Liver (tissue), 9 donors: Measurements from ENCODE around the gene DENND2D. TPM values are rescaled to one million over a fixed set of nuclear protein-coding genes. Genes with fewer than 3 reads are reported as not detected.

Experiments used
- DNase-seq: peaks from one replicate; pipeline ENCODE4 v3.0.0-alpha.2; 2017; ENCODE audit warnings: low spot score
- H3K27ac ChIP-seq, 2 donors: one replicate each; pipeline ENCODE4 v1.7.0; 2013; ENCODE audit warnings: inconsistent platforms in 2 of 2, low read length in 2 of 2, control low read depth in 1 of 2, low read depth in 1 of 2, mild to moderate bottlenecking in 1 of 2
- H3K27me3 ChIP-seq, 4 donors: one replicate each; pipeline versions ENCODE4 v1.6.1 to v1.7.0; 2013; ENCODE audit warnings: low read length in 3 of 4, inconsistent platforms in 1 of 4, mild to moderate bottlenecking in 1 of 4, moderate library complexity in 1 of 4; ENCODE audit not compliant: control insufficient read depth in 4 of 4, insufficient read depth in 4 of 4
- H3K36me3 ChIP-seq, 4 donors: one replicate each; pipeline versions ENCODE4 v1.6.1 to v1.7.0; 2013; ENCODE audit warnings: low read length in 3 of 4, mild to moderate bottlenecking in 3 of 4, low read depth in 1 of 4, moderate library complexity in 1 of 4; ENCODE audit not compliant: control insufficient read depth in 4 of 4, insufficient read depth in 3 of 4
- H3K4me1 ChIP-seq, 4 donors: one replicate each; pipeline versions ENCODE4 v1.6.1 to v1.7.0; 2013; ENCODE audit warnings: low read length in 3 of 4, mild to moderate bottlenecking in 3 of 4, moderate library complexity in 1 of 4; ENCODE audit not compliant: control insufficient read depth in 4 of 4, insufficient read depth in 4 of 4
- H3K4me3 ChIP-seq, 3 donors: one replicate each; pipeline versions ENCODE4 v1.6.1 to v1.7.0; 2013; ENCODE audit warnings: low read length in 3 of 3, control low read depth in 1 of 3, low read depth in 1 of 3, mild to moderate bottlenecking in 1 of 3
- H3K9ac ChIP-seq, 2 donors: one replicate each; pipeline ENCODE4 v1.7.0; 2013; ENCODE audit warnings: low read length in 2 of 2, mild to moderate bottlenecking in 2 of 2, moderate library complexity in 2 of 2, control low read depth in 1 of 2, low read depth in 1 of 2
- H3K9me3 ChIP-seq, 4 donors: one replicate each; pipeline versions ENCODE4 v1.6.1 to v1.7.0; 2013; ENCODE audit warnings: low read length in 3 of 4; ENCODE audit not compliant: control insufficient read depth in 4 of 4
- EGR1 ChIP-seq, 2 donors: IDR thresholded peaks; 2 replicates each; pipeline ENCODE4 v1.6.1; 2016 to 2018; ENCODE audit warnings: antibody characterized with exemption in 2 of 2, low read depth in 2 of 2
- FOXA1 ChIP-seq: IDR thresholded peaks from 2 replicates; pipeline ENCODE4 v1.6.1; 2016; ENCODE audit warnings: antibody characterized with exemption
- FOXA2 ChIP-seq: IDR thresholded peaks from 2 replicates; pipeline ENCODE4 v1.6.1; 2016; ENCODE audit warnings: antibody characterized with exemption
- GABPA ChIP-seq, 2 donors: IDR thresholded peaks in 1 of 2; conservative IDR thresholded peaks in 1 of 2; 2 replicates each; pipeline ENCODE4 v1.6.1; 2016; ENCODE audit warnings: antibody characterized with exemption in 2 of 2, mild to moderate bottlenecking in 1 of 2, moderate library complexity in 1 of 2
- HNF4A ChIP-seq, 2 donors: conservative IDR thresholded peaks; 2 replicates each; pipeline ENCODE4 v1.6.1; 2016; ENCODE audit warnings: antibody characterized with exemption in 2 of 2, mild to moderate bottlenecking in 2 of 2
- HNF4G ChIP-seq: IDR thresholded peaks from 2 replicates; pipeline ENCODE4 v1.6.1; 2016; ENCODE audit warnings: antibody characterized with exemption
- JUND ChIP-seq, 2 donors: IDR thresholded peaks; 2 replicates each; pipeline ENCODE4 v1.6.1; 2016; ENCODE audit warnings: antibody characterized with exemption in 2 of 2
- NR2F2 ChIP-seq: IDR thresholded peaks from 2 replicates; pipeline ENCODE4 v1.6.1; 2016; ENCODE audit warnings: antibody characterized with exemption
- RAD21 ChIP-seq, 2 donors: IDR thresholded peaks; 2 replicates each; pipeline ENCODE4 v1.6.1; 2016; ENCODE audit warnings: antibody characterized with exemption in 2 of 2, mild to moderate bottlenecking in 2 of 2
- RXRA ChIP-seq, 2 donors: IDR thresholded peaks; 2 replicates each; pipeline ENCODE4 v1.6.1; 2017 to 2018; ENCODE audit warnings: antibody characterized with exemption in 2 of 2, mild to moderate bottlenecking in 1 of 2
- TAF1 ChIP-seq: conservative IDR thresholded peaks from 2 replicates; pipeline ENCODE4 v1.6.1; 2016; ENCODE audit warnings: antibody characterized with exemption, mild to moderate bottlenecking
- YY1 ChIP-seq: IDR thresholded peaks from 2 replicates; pipeline ENCODE4 v1.6.1; 2016; ENCODE audit warnings: antibody characterized with exemption, mild to moderate bottlenecking
- WGBS: extraction: QIAGEN DNeasy Blood & Tissue Kit; methylation state at CpG from one replicate; pipeline ENCODE4 v1.1.7; 2013; 5-methylcytosine and 5-hydroxymethylcytosine counted together
- polyA plus RNA-seq, 2 donors: library from polyadenylated mRNA; stranded (reverse) in 1 of 2; unstranded in 1 of 2; fragments of 200-250 nt in 1 of 2; fragments of >200 nt in 1 of 2; fragmentation: Nextera tagmentation in 1 of 2; extraction: Ambion mirVana in 1 of 2; gene quantifications; one replicate each; pipeline versions ENCODE4 v1.2.1 to v1.2.3, GENCODE V29; 2013 to 2015
- total RNA-seq, 2 donors: library from RNA; depleted of rRNA; stranded (reverse); fragments of >200 nt; gene quantifications; one replicate each; pipeline ENCODE4 v1.2.3, GENCODE V29; 2014
- TF ChIP-seq, protein P1 (sequence below): IDR thresholded peaks from 2 replicates; pipeline ENCODE4 v1.6.1; 2016; ENCODE audit warnings: antibody characterized with exemption
- TF ChIP-seq, protein P2 (sequence below): IDR thresholded peaks from 2 replicates; pipeline ENCODE4 v1.6.1; 2016; ENCODE audit warnings: antibody characterized with exemption
- TF ChIP-seq, protein P3 (sequence below): IDR thresholded peaks from 2 replicates; pipeline ENCODE4 v1.6.1; 2016; ENCODE audit warnings: antibody characterized with exemption
- TF ChIP-seq, protein P4 (sequence below): IDR thresholded peaks from 2 replicates; pipeline ENCODE4 v1.6.1; 2016; ENCODE audit warnings: antibody characterized with exemption, mild to moderate bottlenecking
- TF ChIP-seq, protein P5 (sequence below): fragments of 150-350 bp; IDR thresholded peaks from 2 replicates; pipeline ENCODE4 v1.5.1; 2017; ENCODE audit warnings: improper control_type of control experiment, low read depth, low read length; ENCODE audit not compliant: missing input control
- donor health status: healthy.
- donor health status: healthy.
- donor health status: healthy.
- donor health status: healthy.
- donor health status: healthy.

DENND2D gene
- total and polyA plus RNA-seq, 4 donors = 8.8 to 20.7 (median 12.8) TPM

DNA sequence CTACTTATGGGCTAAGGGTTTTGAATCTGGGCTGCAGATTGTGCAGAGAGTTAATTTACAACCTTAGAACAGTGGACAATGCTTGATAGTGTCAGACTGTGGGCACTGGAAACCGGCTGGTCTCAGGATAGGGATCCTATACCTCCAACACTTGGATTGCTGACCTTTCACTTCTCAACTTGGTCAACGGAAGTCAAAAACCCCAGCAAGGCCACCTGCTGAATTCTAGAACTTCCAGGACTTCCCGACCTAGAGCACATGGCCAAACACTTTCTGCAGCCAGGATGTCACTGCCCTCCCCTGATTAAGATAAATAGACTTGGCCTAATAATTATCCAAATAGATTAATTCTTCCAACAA lies 336 bp upstream of the DENND2D start:
- WGBS = 40% methylated on average over 3 of the region's 3 CpGs

DNA sequence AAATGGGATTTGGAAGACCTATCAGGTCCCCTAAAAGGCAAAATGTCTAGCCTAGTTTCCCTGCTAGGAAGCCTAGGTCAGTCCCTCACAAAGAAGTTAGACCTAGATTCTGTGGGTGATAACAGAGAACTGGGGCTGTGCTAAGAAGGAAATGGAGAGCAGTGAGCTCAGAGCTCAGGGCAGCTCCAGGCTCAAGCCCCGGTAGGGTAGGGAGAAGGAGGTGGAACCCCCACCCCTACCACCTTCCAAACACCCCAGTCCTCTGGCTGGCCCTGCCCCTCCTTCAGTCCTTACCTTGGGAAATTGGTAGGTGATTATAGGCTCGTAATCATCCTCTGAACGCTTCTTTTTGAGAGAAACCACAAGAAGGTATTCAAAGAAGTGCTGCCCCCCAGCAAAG lies 1.1 kb downstream of the DENND2D start:
- peak overlapping the region in 1 of 2 donors; percentile 41 for H3K9ac ChIP-seq
- peak overlapping the region; percentile 55 to 80 for H3K27ac ChIP-seq
- WGBS = 82% methylated on average over 3 of the region's 3 CpGs
- H3K4me3 ChIP-seq = peak overlapping the region in 2 of 3 donors; percentile 7 to 19
- peaks cover 0 to 17% (median 1%) of the 10 kb centered on the region in 4 donors for H3K36me3 ChIP-seq
- no peaks in the 10 kb centered on the region for H3K27me3 ChIP-seq
- DNase-seq = no peak
- TF ChIP-seq, protein P1, sequence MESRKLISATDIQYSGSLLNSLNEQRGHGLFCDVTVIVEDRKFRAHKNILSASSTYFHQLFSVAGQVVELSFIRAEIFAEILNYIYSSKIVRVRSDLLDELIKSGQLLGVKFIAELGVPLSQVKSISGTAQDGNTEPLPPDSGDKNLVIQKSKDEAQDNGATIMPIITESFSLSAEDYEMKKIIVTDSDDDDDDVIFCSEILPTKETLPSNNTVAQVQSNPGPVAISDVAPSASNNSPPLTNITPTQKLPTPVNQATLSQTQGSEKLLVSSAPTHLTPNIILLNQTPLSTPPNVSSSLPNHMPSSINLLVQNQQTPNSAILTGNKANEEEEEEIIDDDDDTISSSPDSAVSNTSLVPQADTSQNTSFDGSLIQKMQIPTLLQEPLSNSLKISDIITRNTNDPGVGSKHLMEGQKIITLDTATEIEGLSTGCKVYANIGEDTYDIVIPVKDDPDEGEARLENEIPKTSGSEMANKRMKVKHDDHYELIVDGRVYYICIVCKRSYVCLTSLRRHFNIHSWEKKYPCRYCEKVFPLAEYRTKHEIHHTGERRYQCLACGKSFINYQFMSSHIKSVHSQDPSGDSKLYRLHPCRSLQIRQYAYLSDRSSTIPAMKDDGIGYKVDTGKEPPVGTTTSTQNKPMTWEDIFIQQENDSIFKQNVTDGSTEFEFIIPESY = no peak
- TF ChIP-seq YY1 = no peak
- TF ChIP-seq, protein P2, sequence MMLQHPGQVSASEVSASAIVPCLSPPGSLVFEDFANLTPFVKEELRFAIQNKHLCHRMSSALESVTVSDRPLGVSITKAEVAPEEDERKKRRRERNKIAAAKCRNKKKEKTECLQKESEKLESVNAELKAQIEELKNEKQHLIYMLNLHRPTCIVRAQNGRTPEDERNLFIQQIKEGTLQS = no peak
- no peak for TF ChIP-seq JUND (IDR thresholded peaks at IDR 0.05)
- TF ChIP-seq, protein P3, sequence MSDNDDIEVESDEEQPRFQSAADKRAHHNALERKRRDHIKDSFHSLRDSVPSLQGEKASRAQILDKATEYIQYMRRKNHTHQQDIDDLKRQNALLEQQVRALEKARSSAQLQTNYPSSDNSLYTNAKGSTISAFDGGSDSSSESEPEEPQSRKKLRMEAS = no peak
- no peak for TF ChIP-seq HNF4G
- TF ChIP-seq HNF4A (conservative IDR thresholded peaks at IDR 0.05) = no peak
- TF ChIP-seq TAF1 = no peak
- no peak for TF ChIP-seq RXRA (IDR thresholded peaks at IDR 0.05)
- no peak for TF ChIP-seq FOXA2
- TF ChIP-seq, protein P4, sequence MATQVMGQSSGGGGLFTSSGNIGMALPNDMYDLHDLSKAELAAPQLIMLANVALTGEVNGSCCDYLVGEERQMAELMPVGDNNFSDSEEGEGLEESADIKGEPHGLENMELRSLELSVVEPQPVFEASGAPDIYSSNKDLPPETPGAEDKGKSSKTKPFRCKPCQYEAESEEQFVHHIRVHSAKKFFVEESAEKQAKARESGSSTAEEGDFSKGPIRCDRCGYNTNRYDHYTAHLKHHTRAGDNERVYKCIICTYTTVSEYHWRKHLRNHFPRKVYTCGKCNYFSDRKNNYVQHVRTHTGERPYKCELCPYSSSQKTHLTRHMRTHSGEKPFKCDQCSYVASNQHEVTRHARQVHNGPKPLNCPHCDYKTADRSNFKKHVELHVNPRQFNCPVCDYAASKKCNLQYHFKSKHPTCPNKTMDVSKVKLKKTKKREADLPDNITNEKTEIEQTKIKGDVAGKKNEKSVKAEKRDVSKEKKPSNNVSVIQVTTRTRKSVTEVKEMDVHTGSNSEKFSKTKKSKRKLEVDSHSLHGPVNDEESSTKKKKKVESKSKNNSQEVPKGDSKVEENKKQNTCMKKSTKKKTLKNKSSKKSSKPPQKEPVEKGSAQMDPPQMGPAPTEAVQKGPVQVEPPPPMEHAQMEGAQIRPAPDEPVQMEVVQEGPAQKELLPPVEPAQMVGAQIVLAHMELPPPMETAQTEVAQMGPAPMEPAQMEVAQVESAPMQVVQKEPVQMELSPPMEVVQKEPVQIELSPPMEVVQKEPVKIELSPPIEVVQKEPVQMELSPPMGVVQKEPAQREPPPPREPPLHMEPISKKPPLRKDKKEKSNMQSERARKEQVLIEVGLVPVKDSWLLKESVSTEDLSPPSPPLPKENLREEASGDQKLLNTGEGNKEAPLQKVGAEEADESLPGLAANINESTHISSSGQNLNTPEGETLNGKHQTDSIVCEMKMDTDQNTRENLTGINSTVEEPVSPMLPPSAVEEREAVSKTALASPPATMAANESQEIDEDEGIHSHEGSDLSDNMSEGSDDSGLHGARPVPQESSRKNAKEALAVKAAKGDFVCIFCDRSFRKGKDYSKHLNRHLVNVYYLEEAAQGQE = no peak
- TF ChIP-seq, protein P5, sequence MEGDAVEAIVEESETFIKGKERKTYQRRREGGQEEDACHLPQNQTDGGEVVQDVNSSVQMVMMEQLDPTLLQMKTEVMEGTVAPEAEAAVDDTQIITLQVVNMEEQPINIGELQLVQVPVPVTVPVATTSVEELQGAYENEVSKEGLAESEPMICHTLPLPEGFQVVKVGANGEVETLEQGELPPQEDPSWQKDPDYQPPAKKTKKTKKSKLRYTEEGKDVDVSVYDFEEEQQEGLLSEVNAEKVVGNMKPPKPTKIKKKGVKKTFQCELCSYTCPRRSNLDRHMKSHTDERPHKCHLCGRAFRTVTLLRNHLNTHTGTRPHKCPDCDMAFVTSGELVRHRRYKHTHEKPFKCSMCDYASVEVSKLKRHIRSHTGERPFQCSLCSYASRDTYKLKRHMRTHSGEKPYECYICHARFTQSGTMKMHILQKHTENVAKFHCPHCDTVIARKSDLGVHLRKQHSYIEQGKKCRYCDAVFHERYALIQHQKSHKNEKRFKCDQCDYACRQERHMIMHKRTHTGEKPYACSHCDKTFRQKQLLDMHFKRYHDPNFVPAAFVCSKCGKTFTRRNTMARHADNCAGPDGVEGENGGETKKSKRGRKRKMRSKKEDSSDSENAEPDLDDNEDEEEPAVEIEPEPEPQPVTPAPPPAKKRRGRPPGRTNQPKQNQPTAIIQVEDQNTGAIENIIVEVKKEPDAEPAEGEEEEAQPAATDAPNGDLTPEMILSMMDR = no peak
- TF ChIP-seq FOXA1 = no peak
- no peak for TF ChIP-seq NR2F2
- no peak for TF ChIP-seq RAD21 (IDR thresholded peaks at IDR 0.05)
- TF ChIP-seq GABPA (IDR thresholded peaks at IDR 0.05 in 1 of 2, conservative IDR thresholded peaks at IDR 0.05 in 1 of 2) = no peak
- TF ChIP-seq EGR1 (IDR thresholded peaks at IDR 0.05; ENCODE audit: low read depth in 2 of 2) = no peak
- no peaks in the 10 kb centered on the region for H3K9me3 ChIP-seq
- H3K4me1 ChIP-seq = peaks cover 12 to 80% (median 66%) of the 10 kb centered on the region in 4 donors

More for the DNA sequence above, 336 bp upstream of the DENND2D start:
- no peaks in the 10 kb centered on the region for H3K9me3 ChIP-seq
- H3K27ac ChIP-seq = peak overlapping the region; percentile 55 to 80
- H3K4me1 ChIP-seq = peaks cover 10 to 69% (median 52%) of the 10 kb centered on the region in 4 donors
- H3K36me3 ChIP-seq = peaks cover 0 to 17% (median 1%) of the 10 kb centered on the region in 4 donors
- no peak for DNase-seq
- no peak overlapping the region for H3K9ac ChIP-seq
- TF ChIP-seq, protein P4 = no peak
- TF ChIP-seq JUND (IDR thresholded peaks at IDR 0.05) = no peak
- TF ChIP-seq RXRA (IDR thresholded peaks at IDR 0.05) = no peak
- no peak for TF ChIP-seq FOXA2
- peak overlapping the region in 1 of 3 donors; percentile 2 for H3K4me3 ChIP-seq
- no peaks in the 10 kb centered on the region for H3K27me3 ChIP-seq
